HG02840 (cell line): ENCODE results near the gene RTN3.
"Not testable (repeated sequence)": the region's sequence is repeated elsewhere in the genome, so short reads cannot be mapped to it uniquely, and the experiment has no call there.

ENCODE experiments used
- ATAC-seq: cut with Tn5 transposase; IDR thresholded peaks from one replicate; pipeline ENCODE4 v1.9.1; 2021; ENCODE audit warnings: mild to moderate bottlenecking, moderate library complexity, moderate number of reproducible peaks; ENCODE audit not compliant: unreplicated experiment, low FRiP score

Gene RTN3

DNA sequence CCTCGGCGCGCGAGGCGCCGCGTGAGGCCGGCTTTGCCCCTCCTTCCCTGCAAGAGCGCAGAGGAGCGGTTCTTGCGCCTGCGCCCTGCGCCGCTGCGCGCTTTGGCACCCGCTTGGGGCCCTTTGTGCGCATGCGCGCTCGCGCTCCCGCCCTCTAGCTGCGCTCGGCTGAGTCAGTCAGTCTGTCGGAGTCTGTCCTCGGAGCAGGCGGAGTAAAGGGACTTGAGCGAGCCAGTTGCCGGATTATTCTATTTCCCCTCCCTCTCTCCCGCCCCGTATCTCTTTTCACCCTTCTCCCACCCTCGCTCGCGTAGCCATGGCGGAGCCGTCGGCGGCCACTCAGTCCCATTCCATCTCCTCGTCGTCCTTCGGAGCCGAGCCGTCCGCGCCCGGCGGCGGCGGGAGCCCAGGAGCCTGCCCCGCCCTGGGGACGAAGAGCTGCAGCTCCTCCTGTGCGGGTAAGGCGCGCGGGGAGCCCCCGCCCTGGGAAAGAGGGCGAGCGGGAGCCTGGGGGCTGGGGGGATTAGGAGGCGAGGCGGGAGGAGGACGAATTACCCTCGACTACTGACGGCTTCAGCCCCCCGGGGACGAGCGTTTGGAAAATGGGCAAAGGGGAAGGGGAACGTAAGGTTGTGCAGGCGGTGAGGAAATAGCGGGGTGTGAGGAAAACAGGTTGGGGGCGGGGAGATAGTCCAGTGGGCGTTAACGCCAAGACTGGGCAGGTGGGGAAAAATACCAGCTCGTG lies at the start of gene RTN3:
TSS of gene RTN3 (plus strand) at position 180 of the 745 bp plus-strand sequence. CDS start at position 317, 137 bp downstream.
- ATAC-seq, result peak; percentile 83

- no peak for ATAC-seq
These were observed 45.4 kb upstream of the RTN3 start for GRCh38 chr11:63635762-63636465.

GRCh38 chr11:63638436-63638835 lies 42.9 kb upstream of the RTN3 start:
- not testable (repeated sequence) for ATAC-seq

- ATAC-seq, result no peak
These were observed 42.0 kb upstream of the RTN3 start for GRCh38 chr11:63639199-63639832.

DNA sequence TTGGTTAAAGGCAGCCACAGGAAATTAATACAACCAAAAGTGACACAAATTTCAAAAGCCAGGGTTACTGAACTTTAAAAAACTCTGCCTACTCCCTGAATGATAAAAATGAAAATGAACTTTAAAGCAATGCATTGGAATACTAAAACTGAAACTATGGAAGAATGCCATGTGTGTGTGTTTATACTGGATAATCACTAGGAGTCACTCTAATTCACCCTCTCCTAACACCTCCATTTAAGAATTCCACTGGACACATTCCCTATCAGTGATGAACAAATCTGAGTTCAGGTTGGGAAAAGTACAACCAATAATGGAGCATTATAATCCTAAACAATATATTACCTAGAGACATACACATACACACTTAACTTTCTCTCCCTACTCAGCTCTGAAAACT lies 39.6 kb upstream of the RTN3 start:
- no peak for ATAC-seq

GRCh38 chr11:63643205-63643604 lies 38.1 kb upstream of the RTN3 start:
- no peak for ATAC-seq

GRCh38 chr11:63652671-63653070 lies 28.6 kb upstream of the RTN3 start:
- ATAC-seq, result no peak

DNA sequence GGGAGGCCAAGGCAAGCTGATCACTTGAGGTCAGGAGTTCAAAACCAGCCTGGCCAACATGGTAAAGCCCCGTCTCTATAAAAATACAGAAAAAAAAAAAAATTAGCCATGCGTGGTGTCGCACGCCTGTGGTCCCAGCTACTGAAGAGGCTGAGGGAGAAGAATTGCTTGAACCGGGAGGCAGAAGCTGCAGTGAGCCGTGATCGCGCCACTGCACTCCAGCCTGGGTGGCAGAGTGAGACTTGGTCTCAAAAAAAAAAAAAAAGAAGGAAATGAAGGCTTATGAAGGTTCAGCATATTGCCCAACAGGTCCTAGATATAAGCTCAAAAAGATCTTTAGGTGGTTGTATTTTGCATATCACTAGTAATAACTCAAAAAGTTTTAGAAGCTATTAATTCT lies 20.3 kb upstream of the RTN3 start:
- ATAC-seq, result no peak

GRCh38 chr11:63663809-63664208 lies 17.5 kb upstream of the RTN3 start:
- ATAC-seq, result no peak

DNA sequence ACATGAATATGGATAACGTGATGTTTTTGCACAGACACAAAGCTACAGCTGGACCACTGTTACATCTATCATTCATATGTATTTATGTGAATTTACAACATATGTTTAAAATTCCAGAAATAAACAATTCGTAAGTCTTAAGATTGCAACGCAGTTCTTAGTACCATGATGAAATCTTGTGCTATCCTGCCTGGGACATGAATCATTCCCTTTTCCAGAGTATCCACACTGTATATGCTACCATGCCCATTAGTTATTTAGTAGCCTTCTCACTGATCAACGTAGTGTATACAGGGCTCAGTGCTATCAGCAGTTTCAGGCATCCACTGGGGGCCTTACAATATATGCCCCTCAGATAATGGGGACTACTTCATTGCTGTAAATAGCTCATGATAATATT lies 14.4 kb upstream of the RTN3 start:
- ATAC-seq, result no peak

DNA sequence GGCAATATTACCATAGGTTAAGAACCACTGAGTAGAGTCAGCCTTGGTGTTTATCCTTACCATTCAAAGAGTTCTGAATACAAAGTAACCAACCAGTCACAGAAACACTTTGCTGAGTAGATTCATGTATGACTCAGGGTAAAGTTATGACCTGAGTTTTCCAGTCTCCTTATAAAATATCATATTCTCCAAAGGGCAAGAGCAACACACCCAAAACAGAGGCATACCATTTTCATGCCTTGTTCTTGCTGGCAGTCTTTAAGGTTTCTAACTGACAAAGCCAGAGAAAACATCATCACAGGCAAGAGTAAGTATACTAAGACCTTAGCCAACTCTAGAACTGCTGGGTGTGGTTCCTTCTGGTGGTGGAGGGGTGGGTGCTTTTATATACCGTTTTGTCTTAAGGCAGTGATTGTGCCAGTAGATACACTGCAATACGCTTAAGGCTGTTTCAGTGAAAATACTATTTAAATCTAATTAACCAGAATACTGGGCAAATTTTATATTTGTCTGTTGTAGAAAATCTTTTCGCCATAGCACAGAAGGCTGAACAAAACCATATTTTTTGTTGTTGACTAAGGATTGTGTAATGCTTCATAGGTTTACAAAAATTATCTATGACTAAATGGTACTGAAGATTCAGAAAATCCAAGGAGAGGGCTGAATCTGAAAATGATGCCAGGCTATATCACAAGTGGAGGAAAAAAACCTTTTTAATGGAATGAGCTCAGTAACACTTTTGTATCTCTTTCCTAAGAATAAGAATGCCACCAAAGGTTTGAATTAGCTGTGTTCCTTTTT lies 13.1 kb upstream of the RTN3 start:
- ATAC-seq, result no peak

GRCh38 chr11:63670096-63670432 lies 11.2 kb upstream of the RTN3 start:
- ATAC-seq, result no peak

DNA sequence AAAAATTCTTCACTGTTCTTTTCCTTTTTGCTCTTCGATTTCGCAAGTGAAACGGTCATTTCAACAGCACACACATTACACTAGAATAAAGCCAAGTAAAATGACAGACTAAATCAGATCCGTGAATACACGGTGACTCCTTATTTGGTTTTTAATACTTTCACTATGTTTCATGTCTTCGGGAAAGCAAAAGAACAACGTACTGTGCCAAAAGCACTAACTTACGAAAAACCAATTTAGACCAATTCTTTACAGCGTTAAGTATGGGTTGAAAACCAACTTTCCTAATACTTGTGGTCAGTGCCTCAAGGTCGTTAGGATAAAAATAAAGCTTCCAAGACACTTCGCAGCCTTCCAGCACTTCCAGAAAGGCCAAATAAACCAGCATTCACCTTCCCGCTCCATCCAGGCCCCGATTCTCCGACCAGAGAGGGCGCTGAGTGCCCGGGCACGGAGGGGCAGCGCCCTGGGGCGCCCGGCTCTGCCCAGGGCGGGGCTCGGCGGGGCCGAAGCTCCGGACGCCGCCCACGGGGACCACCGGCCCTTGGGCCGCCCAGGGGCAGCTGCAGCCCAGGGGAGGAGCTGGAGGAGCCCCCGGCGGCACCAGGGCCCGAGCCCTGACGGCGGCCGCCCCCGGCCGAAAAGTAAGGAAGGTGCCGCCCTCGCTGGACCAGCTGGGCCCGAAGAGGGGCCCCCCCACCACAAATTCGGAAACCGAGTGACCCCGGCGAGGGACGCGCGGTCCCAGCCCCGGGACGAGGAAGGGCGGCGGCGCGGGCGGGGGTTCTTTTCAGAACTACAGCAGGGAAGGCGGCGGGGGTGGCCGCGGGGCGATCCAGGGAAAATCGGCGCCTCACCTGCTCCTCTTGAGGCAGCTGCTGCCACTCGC lies 10.6 kb upstream of the RTN3 start:
- peak; percentile 19 for ATAC-seq

GRCh38 chr11:63671322-63672155 lies 9.8 kb upstream of the RTN3 start, which contains the start of gene ATL3:
Gene ATL3 (minus strand): TSS chr11:63671376. CDS start chr11:63671335, 41 bp downstream.
- ATAC-seq, result peak; percentile 84

DNA sequence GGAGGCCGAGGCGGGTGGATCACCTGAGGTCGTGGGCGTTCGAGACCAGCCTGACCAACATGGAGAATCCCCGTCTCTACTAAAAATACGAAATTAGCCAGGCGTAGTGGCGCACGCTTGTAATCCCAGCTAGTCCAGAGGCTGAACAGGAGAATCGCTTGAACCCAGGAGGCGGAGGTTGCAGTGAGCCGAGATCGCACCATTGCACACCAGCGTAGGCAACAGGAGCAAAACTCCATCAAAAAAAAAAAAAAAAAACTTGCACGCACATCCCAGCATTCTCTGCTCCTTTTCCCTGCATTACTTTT lies 9.2 kb upstream of the RTN3 start:
- ATAC-seq, result no peak

GRCh38 chr11:63672936-63673539 lies 8.3 kb upstream of the RTN3 start:
- ATAC-seq, result no peak

- no peak for ATAC-seq
These were observed 7.7 kb upstream of the RTN3 start for GRCh38 chr11:63673579-63673978.

- no peak for ATAC-seq
These were observed 423 bp upstream of the RTN3 start for GRCh38 chr11:63680834-63681320.
